ENCODE data around the gene ARGLU1. TPM values are rescaled to one million over a fixed set of nuclear protein-coding genes. Genes with fewer than 3 reads are reported as not detected.

Gene ARGLU1
- total RNA-seq, 4 donors from 2014 or later = 48.4 to 161 (median 67.5) TPM

GRCh38 chr13:106524108-106524507 lies 43.8 kb downstream of the ARGLU1 start:
- TF ChIP-seq EP300 (IDR thresholded peaks at IDR 0.05) (no peak), POLR2AphosphoS5 (IDR thresholded peaks at IDR 0.05) (no peak), POLR2A (IDR thresholded peaks at IDR 0.05) (no peak)
- TF ChIP-seq, protein P1, sequence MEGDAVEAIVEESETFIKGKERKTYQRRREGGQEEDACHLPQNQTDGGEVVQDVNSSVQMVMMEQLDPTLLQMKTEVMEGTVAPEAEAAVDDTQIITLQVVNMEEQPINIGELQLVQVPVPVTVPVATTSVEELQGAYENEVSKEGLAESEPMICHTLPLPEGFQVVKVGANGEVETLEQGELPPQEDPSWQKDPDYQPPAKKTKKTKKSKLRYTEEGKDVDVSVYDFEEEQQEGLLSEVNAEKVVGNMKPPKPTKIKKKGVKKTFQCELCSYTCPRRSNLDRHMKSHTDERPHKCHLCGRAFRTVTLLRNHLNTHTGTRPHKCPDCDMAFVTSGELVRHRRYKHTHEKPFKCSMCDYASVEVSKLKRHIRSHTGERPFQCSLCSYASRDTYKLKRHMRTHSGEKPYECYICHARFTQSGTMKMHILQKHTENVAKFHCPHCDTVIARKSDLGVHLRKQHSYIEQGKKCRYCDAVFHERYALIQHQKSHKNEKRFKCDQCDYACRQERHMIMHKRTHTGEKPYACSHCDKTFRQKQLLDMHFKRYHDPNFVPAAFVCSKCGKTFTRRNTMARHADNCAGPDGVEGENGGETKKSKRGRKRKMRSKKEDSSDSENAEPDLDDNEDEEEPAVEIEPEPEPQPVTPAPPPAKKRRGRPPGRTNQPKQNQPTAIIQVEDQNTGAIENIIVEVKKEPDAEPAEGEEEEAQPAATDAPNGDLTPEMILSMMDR (IDR thresholded peaks at IDR 0.05) = no peak
- H3K4me3 ChIP-seq = no peak overlapping the region
- DNase-seq (ENCODE audit: low spot score in 2 of 2) = no peak
- H3K9me3 ChIP-seq = no peaks in the 10 kb centered on the region
- H3K27me3 ChIP-seq = no peaks in the 10 kb centered on the region
- H3K27ac ChIP-seq = no peak overlapping the region
- no peaks in the 10 kb centered on the region for H3K36me3 ChIP-seq
- peaks cover 70% of the 10 kb centered on the region for H3K4me1 ChIP-seq
- WGBS = 64% methylated on average over 2 of the region's 2 CpGs

DNA sequence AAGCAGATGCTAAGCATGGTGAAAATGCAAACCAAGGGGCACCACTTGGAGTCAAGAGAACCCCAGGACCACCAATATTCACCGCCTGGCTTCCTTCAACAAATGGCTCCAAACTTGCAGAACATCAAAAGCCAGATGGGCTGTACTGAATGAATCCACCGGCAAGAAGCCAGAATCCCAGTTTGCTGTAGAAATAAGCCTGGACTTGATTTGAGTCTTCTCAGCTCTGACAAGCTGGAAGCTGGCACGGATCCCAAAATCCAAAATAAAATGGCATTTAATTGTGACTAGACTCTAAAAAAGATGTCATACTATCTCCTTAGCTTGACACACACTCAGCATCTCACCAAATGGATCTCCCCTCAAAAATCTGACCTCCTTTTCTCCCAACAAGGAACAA lies 44.4 kb downstream of the ARGLU1 start:
- H3K4me3 ChIP-seq = no peak overlapping the region
- H3K27me3 ChIP-seq = no peaks in the 10 kb centered on the region
- 11% methylated on average over 3 of the region's 3 CpGs for WGBS
- peak overlapping the region; percentile 62 for H3K27ac ChIP-seq
- peaks cover 67% of the 10 kb centered on the region for H3K4me1 ChIP-seq
- no peaks in the 10 kb centered on the region for H3K36me3 ChIP-seq
- TF ChIP-seq EP300 (IDR thresholded peaks at IDR 0.05) = no peak
- no peak for DNase-seq (ENCODE audit: low spot score in 2 of 2)
- no peaks in the 10 kb centered on the region for H3K9me3 ChIP-seq

DNA sequence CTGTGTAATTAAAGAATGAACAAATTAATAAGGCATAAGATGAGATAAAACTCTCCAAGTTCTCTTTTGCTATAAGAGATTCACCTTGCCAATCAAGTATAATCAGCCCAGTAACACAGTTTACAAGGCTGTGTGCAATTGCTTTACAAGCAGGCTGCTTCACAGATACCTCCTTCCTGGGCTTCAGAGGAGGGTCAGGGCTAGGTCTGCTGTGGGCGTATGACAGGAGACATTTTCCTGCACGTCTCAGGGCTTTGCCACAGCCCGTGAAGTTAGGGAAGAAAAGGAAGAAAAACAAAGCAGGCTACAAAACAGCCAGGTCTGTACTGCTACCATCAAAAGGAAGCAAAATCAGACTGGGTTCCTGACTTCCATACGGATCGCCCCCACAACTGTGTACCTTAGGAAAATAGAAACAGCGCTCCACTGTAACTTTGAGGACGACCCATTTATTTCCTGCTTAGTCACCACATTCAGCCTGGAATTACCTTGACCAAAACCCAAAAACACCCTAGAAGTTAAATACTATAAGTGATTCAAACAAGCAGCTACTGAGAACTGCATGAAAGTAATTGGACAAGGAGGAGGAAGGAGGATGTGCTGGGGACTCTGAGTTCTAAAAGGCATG lies 44.9 kb downstream of the ARGLU1 start:
- WGBS = 63% methylated on average over 7 of the region's 7 CpGs
- H3K27ac ChIP-seq = peak overlapping the region; percentile 62
- H3K9me3 ChIP-seq = no peaks in the 10 kb centered on the region
- peaks cover 64% of the 10 kb centered on the region for H3K4me1 ChIP-seq
- H3K36me3 ChIP-seq = no peaks in the 10 kb centered on the region
- H3K4me3 ChIP-seq = peak overlapping the region; percentile 10
- no peaks in the 10 kb centered on the region for H3K27me3 ChIP-seq
- TF ChIP-seq POLR2AphosphoS5 (IDR thresholded peaks at IDR 0.05) (no peak), EP300 (IDR thresholded peaks at IDR 0.05) (no peak), POLR2A (IDR thresholded peaks at IDR 0.05) (no peak)
- TF ChIP-seq, protein P1 (IDR thresholded peaks at IDR 0.05) = no peak
- no peak for DNase-seq (ENCODE audit: low spot score in 2 of 2)

DNA sequence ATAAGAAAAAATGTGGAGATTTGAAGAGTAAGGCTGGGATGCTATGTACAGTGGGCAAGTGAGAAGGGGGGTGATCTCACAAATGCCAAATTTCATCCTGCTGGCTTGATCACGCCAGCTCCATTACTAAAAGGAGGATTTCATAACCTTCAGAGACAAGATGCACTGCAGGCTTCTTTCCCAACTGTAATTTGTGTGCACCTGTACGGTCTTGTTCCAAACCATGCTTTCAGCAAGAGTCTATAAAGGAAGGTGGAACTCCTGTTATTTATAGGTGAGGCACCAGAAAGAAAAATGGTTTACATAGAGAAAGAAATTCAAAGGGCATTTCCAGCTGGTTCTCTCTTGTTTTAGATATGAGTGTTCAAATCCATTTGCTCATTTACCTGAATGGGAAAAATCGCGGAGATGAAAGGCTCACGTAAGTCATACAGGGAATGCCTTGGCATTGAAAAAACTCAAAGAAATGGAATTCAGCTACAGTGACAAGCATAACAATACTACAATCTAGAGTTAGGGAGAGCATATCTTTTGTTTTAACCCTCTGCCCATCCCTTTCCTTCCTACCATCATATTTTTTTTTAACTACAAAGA lies 45.7 kb downstream of the ARGLU1 start:
- Histone ChIP-seq H3K9me3 (no peaks in the 10 kb centered on the region), H3K4me1 (peaks cover 64% of the 10 kb centered on the region), H3K4me3 (peak overlapping the region; percentile 10), H3K27me3 (no peaks in the 10 kb centered on the region), H3K27ac (peak overlapping the region; percentile 62), H3K36me3 (no peaks in the 10 kb centered on the region)
- WGBS = 53% methylated on average over 5 of the region's 5 CpGs
- TF ChIP-seq POLR2AphosphoS5 (IDR thresholded peaks at IDR 0.05) (no peak), POLR2A (IDR thresholded peaks at IDR 0.05) (no peak), EP300 (IDR thresholded peaks at IDR 0.05) (no peak)
- TF ChIP-seq, protein P1 (IDR thresholded peaks at IDR 0.05) = no peak
- no peak for DNase-seq (ENCODE audit: low spot score in 2 of 2)

- TF ChIP-seq, protein P1 (IDR thresholded peaks at IDR 0.05) = no peak
- no peak for TF ChIP-seq EP300 (IDR thresholded peaks at IDR 0.05)
- TF ChIP-seq POLR2AphosphoS5 (IDR thresholded peaks at IDR 0.05) = no peak
- TF ChIP-seq POLR2A (IDR thresholded peaks at IDR 0.05) = no peak
- peaks cover 63% of the 10 kb centered on the region for H3K4me1 ChIP-seq
- no peak overlapping the region for H3K27ac ChIP-seq
- no peaks in the 10 kb centered on the region for H3K36me3 ChIP-seq
- H3K4me3 ChIP-seq = no peak overlapping the region
- no peaks in the 10 kb centered on the region for H3K27me3 ChIP-seq
- H3K9me3 ChIP-seq = no peaks in the 10 kb centered on the region
- 54% methylated on average over 5 of the region's 5 CpGs for WGBS
- no peak for DNase-seq (ENCODE audit: low spot score in 2 of 2)
These were observed 46.7 kb downstream of the ARGLU1 start for GRCh38 chr13:106521095-106521799.

Data from suprapubic skin (tissue), 4 donors.